Progenitor cell of endocrine pancreas (in vitro differentiated cells): ENCODE data around the gene CYP26C1. TPM values are rescaled to one million over a fixed set of nuclear protein-coding genes. Genes with fewer than 3 reads are reported as not detected.

Source experiments
- DNase-seq: peaks from one replicate; pipeline ENCODE4 v3.0.0; 2021; ENCODE audit warnings: low spot score; ENCODE audit not compliant: unreplicated experiment
- H3K27ac Mint-ChIP-seq: 2 replicates; pipeline ENCODE4 v1.8.0; 2021; ENCODE audit warnings: mild to moderate bottlenecking, moderate library complexity, mixed read lengths
- H3K27me3 Mint-ChIP-seq: 2 replicates; pipeline ENCODE4 v1.8.0; 2021; ENCODE audit warnings: mixed read lengths
- H3K36me3 Mint-ChIP-seq: 2 replicates; pipeline ENCODE4 v1.8.0; 2022; ENCODE audit warnings: mixed read lengths; ENCODE audit not compliant: insufficient read depth
- H3K4me1 Mint-ChIP-seq: 2 replicates; pipeline ENCODE4 v1.8.0; 2021; ENCODE audit warnings: low read depth, mixed read lengths
- H3K4me3 Mint-ChIP-seq: 2 replicates; pipeline ENCODE4 v1.8.0; 2021; ENCODE audit warnings: low read depth, mild to moderate bottlenecking, moderate library complexity, mixed read lengths
- H3K9me3 Mint-ChIP-seq: 2 replicates; pipeline ENCODE4 v1.8.0; 2021; ENCODE audit warnings: low read depth, mixed read lengths
- CTCF ChIP-seq: fragments of 200-600 bp; sonication (generic); IDR thresholded peaks from one replicate; pipeline ENCODE4 v1.5.0; 2021; ENCODE audit warnings: antibody characterized with exemption, mild to moderate bottlenecking; ENCODE audit not compliant: unreplicated experiment
- total RNA-seq: library from RNA; stranded (reverse); gene quantifications from 2 replicates; pipeline ENCODE4 v1.2.1, GENCODE V29; 2021

Gene CYP26C1
- total RNA-seq, 1 donor from 2014 or later: 0.26 TPM

GRCh38 chr10:93028883-93029282 is 31.7 kb upstream of the CYP26C1 start:
- Mint-ChIP-seq H3K36me3 (peaks cover 16% of the 10 kb centered on the region), H3K9me3 (peaks cover 12% of the 10 kb centered on the region), H3K4me1 (peaks cover 29% of the 10 kb centered on the region)

GRCh38 chr10:93030409-93030808 is 30.2 kb upstream of the CYP26C1 start:
- no peak overlapping the region for H3K27ac Mint-ChIP-seq
- peaks cover 35% of the 10 kb centered on the region for H3K4me1 Mint-ChIP-seq
- no peak overlapping the region for H3K4me3 Mint-ChIP-seq
- DNase-seq: no peak
- TF ChIP-seq CTCF: no peak
- H3K27me3 Mint-ChIP-seq: no peaks in the 10 kb centered on the region
- H3K9me3 Mint-ChIP-seq: peaks cover 12% of the 10 kb centered on the region
- peaks cover 16% of the 10 kb centered on the region for H3K36me3 Mint-ChIP-seq

More at GRCh38 chr10:93028883-93029282, 31.7 kb upstream of the CYP26C1 start:
- Mint-ChIP-seq H3K4me3 (no peak overlapping the region), H3K27me3 (no peaks in the 10 kb centered on the region), H3K27ac (no peak overlapping the region)
- TF ChIP-seq CTCF: no peak
- DNase-seq: no peak

GRCh38 chr10:93032105-93032808 is 28.3 kb upstream of the CYP26C1 start:
- H3K4me3 Mint-ChIP-seq: no peak overlapping the region
- TF ChIP-seq CTCF: no peak
- H3K27ac Mint-ChIP-seq: no peak overlapping the region
- H3K4me1 Mint-ChIP-seq: peaks cover 32% of the 10 kb centered on the region
- no peak for DNase-seq
- peaks cover 5% of the 10 kb centered on the region for H3K9me3 Mint-ChIP-seq
- H3K36me3 Mint-ChIP-seq: peaks cover 10% of the 10 kb centered on the region
- no peaks in the 10 kb centered on the region for H3K27me3 Mint-ChIP-seq

GRCh38 chr10:93032809-93033137 is 27.8 kb upstream of the CYP26C1 start:
- Mint-ChIP-seq H3K9me3 (no peaks in the 10 kb centered on the region), H3K4me1 (peaks cover 32% of the 10 kb centered on the region), H3K27me3 (no peaks in the 10 kb centered on the region), H3K27ac (no peak overlapping the region), H3K4me3 (no peak overlapping the region), H3K36me3 (peaks cover 4% of the 10 kb centered on the region)
- no peak for DNase-seq
- TF ChIP-seq CTCF: no peak

GRCh38 chr10:93034426-93034825 is 26.2 kb upstream of the CYP26C1 start:
- H3K4me1 Mint-ChIP-seq: peaks cover 29% of the 10 kb centered on the region
- H3K9me3 Mint-ChIP-seq: no peaks in the 10 kb centered on the region
- H3K27me3 Mint-ChIP-seq: no peaks in the 10 kb centered on the region
- no peak overlapping the region for H3K4me3 Mint-ChIP-seq
- H3K27ac Mint-ChIP-seq: no peak overlapping the region
- DNase-seq: no peak
- H3K36me3 Mint-ChIP-seq: peaks cover 2% of the 10 kb centered on the region
- no peak for TF ChIP-seq CTCF
